H1 (cell line): ENCODE measurements around the gene TBC1D22A. TPM values are rescaled to one million over a fixed set of nuclear protein-coding genes. Genes with fewer than 3 reads are reported as not detected.

ENCODE experiments used
- CTCF ChIA-PET: fragments of 300-600 bp; sonication (Branson Sonifier 250); formaldehyde crosslinking; loops from one replicate; lab custom pipeline; 2021; ENCODE audit not compliant: partially characterized antibody; lab: Charles Lee
- POLR2A ChIA-PET: fragments of 300-600 bp; sonication (Branson Sonifier 250); formaldehyde crosslinking; loops from one replicate; lab custom pipeline; 2021; ENCODE audit warnings: inconsistent platforms; ENCODE audit not compliant: partially characterized antibody; lab: Charles Lee
- DNase-seq, 2 experiments: peaks; one replicate each; pipeline versions ENCODE4 v3.0.0 to v3.0.0-alpha.2; 2010 to 2022; ENCODE audit warnings: low spot score in 2 of 2, low read depth in 1 of 2, mixed read lengths in 1 of 2
- FAIRE-seq: peaks from 2 replicates; lab custom pipeline; 2011; peaks lifted over from hg19 to GRCh38; lab: Jason Lieb, UNC
- H2AFZ ChIP-seq: 2 replicates; pipeline ENCODE4 v1.8.1; 2012; ENCODE audit warnings: low read length, inconsistent platforms
- H2AK5ac ChIP-seq: 2 replicates; pipeline ENCODE4 v1.6.1; 2013; ENCODE audit warnings: low read depth, low read length
- H2BK120ac ChIP-seq: replicated peaks from 2 replicates; pipeline ENCODE3; 2013; ENCODE audit warnings: low read depth, low read length, inconsistent platforms
- H2BK12ac ChIP-seq: 2 replicates; pipeline ENCODE4 v1.6.1; 2013; ENCODE audit warnings: low read depth, low read length
- H2BK15ac ChIP-seq: 2 replicates; pipeline ENCODE4 v1.6.1; 2013; ENCODE audit warnings: low read length
- H2BK20ac ChIP-seq: 2 replicates; pipeline ENCODE4 v1.6.1; 2013; ENCODE audit warnings: low read length
- H2BK5ac ChIP-seq: 2 replicates; pipeline ENCODE4 v1.6.1; 2013; ENCODE audit warnings: low read depth, low read length
- H3K14ac ChIP-seq: 2 replicates; pipeline ENCODE4 v1.6.1; 2013; ENCODE audit warnings: inconsistent platforms; ENCODE audit not compliant: insufficient read length
- H3K18ac ChIP-seq: 2 replicates; pipeline ENCODE4 v1.6.1; 2013; ENCODE audit warnings: low read length; ENCODE audit errors: extremely low read depth
- H3K23ac ChIP-seq: 2 replicates; pipeline ENCODE4 v1.6.1; 2013; ENCODE audit warnings: inconsistent platforms; ENCODE audit not compliant: insufficient read length
- H3K23me2 ChIP-seq: 2 replicates; pipeline ENCODE4 v1.6.1; 2013; ENCODE audit warnings: low read depth, low read length
- H3K27ac ChIP-seq: 2 replicates; pipeline ENCODE4 v1.6.1; 2011; ENCODE audit warnings: low read depth, low read length, inconsistent platforms
- H3K27me3 ChIP-seq, 4 experiments: replicated peaks in 1 of 4; 1 replicate in 1 of 4; 2 replicates in 3 of 4; pipeline versions ENCODE4 v1.6.1 to v1.8.1; 2011 to 2013; ENCODE audit warnings: low read length in 3 of 4, mild to moderate bottlenecking in 3 of 4, inconsistent platforms in 2 of 4, mixed read lengths in 2 of 4, moderate library complexity in 1 of 4; ENCODE audit not compliant: control insufficient read depth in 3 of 4, insufficient read depth in 3 of 4; ENCODE audit errors: extremely low read depth in 1 of 4
- H3K36me3 ChIP-seq, 4 experiments: 2 replicates each; pipeline versions ENCODE4 v1.6.1 to v1.8.1; 2011 to 2013; ENCODE audit warnings: mild to moderate bottlenecking in 4 of 4, low read length in 3 of 4, moderate library complexity in 2 of 4, control low read depth in 1 of 4, inconsistent platforms in 1 of 4; ENCODE audit not compliant: insufficient read depth in 4 of 4, control insufficient read depth in 2 of 4
- H3K4ac ChIP-seq: replicated peaks from 2 replicates; pipeline ENCODE3; 2013; ENCODE audit warnings: low read length, low read depth, mixed read lengths, inconsistent platforms; ENCODE audit not compliant: insufficient read length
- H3K4me1 ChIP-seq, 4 experiments: replicated peaks in 1 of 4; 1 replicate in 1 of 4; 2 replicates in 3 of 4; pipeline versions ENCODE4 v1.6.1 to v1.8.1; 2011 to 2013; ENCODE audit warnings: low read length in 3 of 4, inconsistent platforms in 2 of 4, mixed read lengths in 1 of 4; ENCODE audit not compliant: insufficient read depth in 4 of 4, control insufficient read depth in 3 of 4
- H3K4me2 ChIP-seq, 2 experiments: 2 replicates each; pipeline versions ENCODE4 v1.6.1 to v1.8.1; 2011 to 2013; ENCODE audit warnings: low read depth in 2 of 2, low read length in 2 of 2, control low read depth in 1 of 2, inconsistent platforms in 1 of 2, mild to moderate bottlenecking in 1 of 2; ENCODE audit not compliant: insufficient read depth in 1 of 2
- H3K4me3 ChIP-seq, 4 experiments: fragments of 200-600, 300-600 bp in 1 of 4; sonication (generic), shearing (Covaris generic), sonication (Bioruptor Twin) in 1 of 4; 2 replicates each; pipeline versions ENCODE4 v1.5.1 to v1.8.1; 2011 to 2016; ENCODE audit warnings: low read length in 4 of 4, low read depth in 3 of 4, control low read depth in 2 of 4, inconsistent platforms in 2 of 4, mild to moderate bottlenecking in 2 of 4, mixed read lengths in 1 of 4, moderate library complexity in 1 of 4; ENCODE audit not compliant: insufficient read depth in 2 of 4; ENCODE audit errors: extremely low read depth in 1 of 4
- H3K56ac ChIP-seq: replicated peaks from 2 replicates; pipeline ENCODE3; 2013; ENCODE audit warnings: low read depth, mild to moderate bottlenecking, mixed read lengths, low read length, inconsistent platforms; ENCODE audit not compliant: insufficient read length
- H3K79me1 ChIP-seq: 2 replicates; pipeline ENCODE4 v1.6.1; 2013; ENCODE audit warnings: low read depth, low read length, control low read depth
- H3K79me2 ChIP-seq, 2 experiments: 2 replicates each; pipeline versions ENCODE4 v1.6.1 to v1.8.1; 2012 to 2013; ENCODE audit warnings: low read length in 2 of 2, mild to moderate bottlenecking in 2 of 2, inconsistent platforms in 1 of 2; ENCODE audit not compliant: insufficient read depth in 2 of 2, control insufficient read depth in 1 of 2
- H3K9ac ChIP-seq, 4 experiments: replicated peaks in 1 of 4; 1 replicate in 1 of 4; 2 replicates in 3 of 4; pipeline versions ENCODE4 v1.6.1 to v1.8.1; 2011 to 2013; ENCODE audit warnings: low read depth in 3 of 4, low read length in 3 of 4, control low read depth in 2 of 4, mild to moderate bottlenecking in 2 of 4, moderate library complexity in 2 of 4, inconsistent platforms in 1 of 4; ENCODE audit errors: extremely low read depth in 1 of 4
- H3K9me3 ChIP-seq, 2 experiments: 2 replicates each; pipeline versions ENCODE4 v1.6.1 to v1.8.1; 2012 to 2013; ENCODE audit warnings: mild to moderate bottlenecking in 2 of 2, moderate library complexity in 2 of 2, control low read depth in 1 of 2, inconsistent platforms in 1 of 2, low read depth in 1 of 2, low read length in 1 of 2, mixed read lengths in 1 of 2; ENCODE audit not compliant: insufficient read depth in 2 of 2
- H4K20me1 ChIP-seq, 2 experiments: replicated peaks in 1 of 2; 2 replicates each; pipeline versions ENCODE3 to v1.8.1; 2011 to 2013; ENCODE audit warnings: inconsistent platforms in 2 of 2, low read length in 2 of 2, mild to moderate bottlenecking in 1 of 2; ENCODE audit not compliant: insufficient read depth in 2 of 2, control insufficient read depth in 1 of 2
- H4K5ac ChIP-seq: 2 replicates; pipeline ENCODE4 v1.6.1; 2013; ENCODE audit warnings: low read length, low read depth, mixed read lengths, inconsistent platforms; ENCODE audit not compliant: insufficient read length
- H4K8ac ChIP-seq: 2 replicates; pipeline ENCODE4 v1.8.0; 2013; ENCODE audit warnings: mild to moderate bottlenecking, moderate library complexity, low read length, inconsistent platforms; ENCODE audit not compliant: insufficient read depth; ENCODE audit errors: extremely low read depth
- H4K91ac ChIP-seq: replicated peaks from 2 replicates; pipeline ENCODE3; 2013; ENCODE audit warnings: low read length, mixed read lengths, inconsistent platforms; ENCODE audit not compliant: insufficient read length
- TCF12 ChIP-seq: IDR thresholded peaks from 2 replicates; pipeline ENCODE4 v1.6.1; 2011; ENCODE audit warnings: low read depth, mild to moderate bottlenecking, low read length
- WGBS, 2 experiments: shearing (Covaris generic) in 1 of 2; methylation state at CpG; one replicate each; pipeline versions ENCODE4 v1.1.6 to v1.1.7; 2013 to 2015; ENCODE audit warnings: low lambda C conversion rate in 2 of 2, mixed read lengths in 2 of 2, inconsistent platforms in 1 of 2, low coverage in 1 of 2, missing lambda C conversion rate in 1 of 2; ENCODE audit not compliant: insufficient replicate concordance in 2 of 2, insufficient coverage in 1 of 2, insufficient read length in 1 of 2; ENCODE audit errors: extremely low coverage in 1 of 2, missing lambda C conversion rate in 1 of 2; 5-methylcytosine and 5-hydroxymethylcytosine counted together
- polyA plus RNA-seq, 7 experiments: library from polyadenylated mRNA; depleted of rRNA in 3 of 7; stranded (reverse) in 5 of 7; unstranded in 2 of 7; fragments of >200 nt in 5 of 7; fragments of 200-250 nt in 2 of 7; gene quantifications; 1 replicate in 5 of 7; 2 replicates in 1 of 7; 4 replicates in 1 of 7; pipeline versions ENCODE4 v1.2.1 to v1.2.3, GENCODE V29; 2011 to 2013; ENCODE audit warnings: missing spikeins in 2 of 7, mixed read lengths in 2 of 7
- total RNA-seq: library from RNA; stranded (reverse); fragmentation: NEBNext Ultra II Directional; extraction: Animal tissue kit (Norgen Biotek cat#: 25700); gene quantifications from 2 replicates; pipeline ENCODE4 v1.2.1, GENCODE V29; 2021

TBC1D22A gene
- total and polyA plus RNA-seq, 2 of the 8 experiments (the other 6 are each of a cell fraction or from before 2014, with no cell fraction given), result 11.9 to 18.4 TPM

DNA sequence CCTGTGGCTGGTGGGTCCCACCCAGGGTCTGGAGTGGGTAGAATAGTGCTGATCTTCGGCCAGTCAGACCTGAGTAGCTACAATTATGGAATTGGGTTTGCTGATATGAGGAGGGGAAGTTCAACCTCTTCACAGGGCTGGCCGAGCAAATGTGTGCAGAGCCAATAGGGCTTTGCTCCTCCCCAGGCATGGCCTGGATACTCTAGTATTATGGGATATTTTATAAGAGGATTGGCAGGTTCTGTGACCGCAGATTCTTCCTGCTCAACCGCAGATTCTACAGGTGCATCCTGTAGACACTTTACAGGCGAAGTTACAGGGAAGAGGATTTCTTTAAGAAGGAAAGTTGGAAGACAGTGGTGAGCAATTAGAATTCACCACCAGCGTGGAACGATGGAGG lies 44.3 kb downstream of the TBC1D22A start:
- no peak for FAIRE-seq
- TF ChIP-seq TCF12, result no peak
- TF ChIP-seq, all 59 proteins: peak for 0
- no peak overlapping the region for H2BK15ac ChIP-seq
- no peak overlapping the region for H2BK20ac ChIP-seq
- H3K4me3 ChIP-seq, result no peak overlapping the region
- H2BK5ac ChIP-seq, result no peak overlapping the region; the same call in 1 of the 2 replicates
- H4K20me1 ChIP-seq, result peaks cover 9% of the 10 kb centered on the region in 2 experiments
- H3K4ac ChIP-seq, result no peak overlapping the region
- no peak overlapping the region for H2AFZ ChIP-seq
- H3K79me2 ChIP-seq, result peaks cover 0 to 7% of the 10 kb centered on the region in 2 experiments; a peak in 1 of 4 replicates
- H3K23ac ChIP-seq, result no peak overlapping the region
- no peak overlapping the region for H3K27ac ChIP-seq
- no peak overlapping the region for H2AK5ac ChIP-seq
- H3K27me3 ChIP-seq, result no peaks in the 10 kb centered on the region
- H3K18ac ChIP-seq, result no peak overlapping the region
- peaks cover 0 to 2% (median 2%) of the 10 kb centered on the region in 4 experiments; a peak in 2 of 7 replicates for H3K4me1 ChIP-seq
- no peak overlapping the region for H2BK12ac ChIP-seq
- no peak overlapping the region for H4K8ac ChIP-seq
- H3K56ac ChIP-seq, result no peak overlapping the region
- no peaks in the 10 kb centered on the region; a peak in 1 of 8 replicates for H3K36me3 ChIP-seq
- H3K9me3 ChIP-seq, result no peaks in the 10 kb centered on the region
- H3K4me2 ChIP-seq, result no peak overlapping the region
- H3K23me2 ChIP-seq, result 0 out of 2 replicates have a peak, but pooled peaks cover 1% of the 10 kb centered on the region
- no peak for DNase-seq
- POLR2A ChIA-PET, result no interaction called here
- 84% methylated on average over 7 of the region's 7 CpGs; no CpG with 5 or more reads in 1 of the 2 experiments for WGBS, 2 experiments
- peaks cover 6% of the 10 kb centered on the region for H3K79me1 ChIP-seq
- CTCF ChIA-PET, result interaction anchor here (0.5 to 1.0 kb wide), 4 partner anchors 10 to 72 kb away, joined by 3 to 4 read pairs (median 4); no protein-coding TSS in a partner anchor
- H4K91ac ChIP-seq, result no peak overlapping the region
- no peak overlapping the region for H3K9ac ChIP-seq
- no peak overlapping the region for H3K14ac ChIP-seq
- H2BK120ac ChIP-seq, result no peak overlapping the region
- H4K5ac ChIP-seq, result no peak overlapping the region
